ENCODE results near the gene MT4. TPM values are rescaled to one million over a fixed set of nuclear protein-coding genes. Genes with fewer than 3 reads are reported as not detected.

Gene MT4
- total and polyA plus RNA-seq, 7 experiments from 2014 or later, result not detected

GRCh38 chr16:56551796-56552738, 12.8 kb upstream of the MT4 start:
- Mint-ChIP-seq H3K9me3 (no peaks in the 10 kb centered on the region), H3K4me1 (peaks cover 7 to 14% (median 13%) of the 10 kb centered on the region in 7 donors), H3K4me3 (no peak overlapping the region), H3K27me3 (peaks cover 6 to 37% (median 16%) of the 10 kb centered on the region in 5 donors), H3K27ac (no peak overlapping the region), H3K36me3 (no peaks in the 10 kb centered on the region)
- ATAC-seq (no peak), DNase-seq (no peak)
- Histone ChIP-seq H3K9me3 (ENCODE audit: control insufficient read depth in 2 of 3, low read length in 3 of 3) (no peaks in the 10 kb centered on the region), H3K27ac (ENCODE audit: low read depth, low read length) (no peak overlapping the region), H3K4me1 (ENCODE audit: control insufficient read depth in 2 of 2, insufficient read depth in 2 of 2, low read length in 2 of 2) (peaks cover 11 to 12% of the 10 kb centered on the region in 2 donors), H3K36me3 (ENCODE audit: control insufficient read depth in 2 of 3, insufficient read depth in 3 of 3, low read length in 3 of 3) (no peaks in the 10 kb centered on the region), H3K27me3 (ENCODE audit: control insufficient read depth in 2 of 2, insufficient read depth in 2 of 2, low read length in 2 of 2) (no peaks in the 10 kb centered on the region), H3K4me3 (ENCODE audit: low read length) (no peak overlapping the region)
- ChIA-PET POLR2A (no interaction called here), CTCF (no interaction called here)
- intact Hi-C loops (cut with micrococcal nuclease), result no loop called here

- Histone ChIP-seq H3K4me3 (ENCODE audit: low read length) (no peak overlapping the region), H3K4me1 (ENCODE audit: control insufficient read depth in 2 of 2, insufficient read depth in 2 of 2, low read length in 2 of 2) (no peaks in the 10 kb centered on the region), H3K27me3 (ENCODE audit: control insufficient read depth in 2 of 2, insufficient read depth in 2 of 2, low read length in 2 of 2) (no peaks in the 10 kb centered on the region), H3K27ac (ENCODE audit: low read depth, low read length) (no peak overlapping the region), H3K36me3 (ENCODE audit: control insufficient read depth in 2 of 3, insufficient read depth in 3 of 3, low read length in 3 of 3) (no peaks in the 10 kb centered on the region), H3K9me3 (ENCODE audit: control insufficient read depth in 2 of 3, low read length in 3 of 3) (no peaks in the 10 kb centered on the region)
- no peak overlapping the region for H3K27ac Mint-ChIP-seq
- DNase-seq (no peak), ATAC-seq (no peak)
- ChIA-PET CTCF (no interaction called here), POLR2A (no interaction called here)
- H3K4me1 Mint-ChIP-seq, result no peaks in the 10 kb centered on the region
- H3K9me3 Mint-ChIP-seq, result no peaks in the 10 kb centered on the region
- intact Hi-C loops (cut with micrococcal nuclease), result no loop called here
- peaks cover 6 to 53% (median 21%) of the 10 kb centered on the region in 5 donors for H3K27me3 Mint-ChIP-seq
- no peak overlapping the region for H3K4me3 Mint-ChIP-seq
- H3K36me3 Mint-ChIP-seq, result no peaks in the 10 kb centered on the region
These were observed 10.4 kb upstream of the MT4 start for GRCh38 chr16:56554441-56554840.

DNA sequence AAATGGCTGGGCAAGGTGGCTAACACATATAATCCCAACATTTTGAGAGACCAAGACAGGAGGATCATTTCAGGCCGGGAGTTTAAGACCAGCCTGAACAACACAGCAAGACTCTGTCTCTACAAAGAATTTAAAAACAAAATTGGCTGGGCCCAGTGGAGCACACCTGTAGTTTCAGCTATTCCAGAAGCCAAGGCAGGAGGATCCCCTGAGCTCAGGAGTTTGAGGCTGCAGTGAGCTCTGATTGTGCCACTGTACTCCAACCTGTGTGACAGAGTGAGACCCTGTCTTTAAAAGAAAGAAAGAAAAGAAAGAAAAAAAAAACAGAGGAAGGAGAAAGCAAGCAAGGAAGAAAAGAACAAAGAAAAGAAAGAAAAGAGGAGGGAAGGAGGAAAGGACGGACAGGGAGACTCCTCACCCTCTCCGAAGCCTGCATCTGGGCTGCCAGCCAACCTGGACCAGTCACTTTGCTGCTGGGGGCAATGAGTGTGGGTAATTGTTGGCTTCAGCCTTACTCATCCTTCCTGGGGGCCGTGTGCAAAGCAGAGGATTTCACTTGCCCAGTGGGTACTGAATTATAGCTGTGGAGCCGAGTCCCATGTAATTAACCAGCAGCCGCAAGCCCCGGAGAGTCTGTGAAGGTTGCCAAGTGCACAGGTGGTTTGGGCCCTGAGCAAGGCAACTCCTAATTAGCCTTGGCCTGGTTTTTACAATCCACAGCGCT, 6.7 kb upstream of the MT4 start:
- H3K27me3 Mint-ChIP-seq, result peaks cover 4 to 61% (median 16%) of the 10 kb centered on the region in 5 donors
- no peaks in the 10 kb centered on the region for H3K4me1 ChIP-seq (ENCODE audit: control insufficient read depth in 2 of 2, insufficient read depth in 2 of 2, low read length in 2 of 2)
- no peaks in the 10 kb centered on the region for H3K36me3 ChIP-seq (ENCODE audit: control insufficient read depth in 2 of 3, insufficient read depth in 3 of 3, low read length in 3 of 3)
- no peaks in the 10 kb centered on the region for H3K36me3 Mint-ChIP-seq
- ChIA-PET CTCF (interaction anchor here (1.2 kb wide), 1 partner anchor 44 kb away, joined by 3 read pairs; no protein-coding TSS in a partner anchor), POLR2A (interaction anchor here (0.6 kb wide), 1 partner anchor 14 kb away, joined by 3 read pairs; no protein-coding TSS in a partner anchor)
- DNase-seq, result no peak
- no peak for ATAC-seq
- no peak overlapping the region for H3K4me3 ChIP-seq (ENCODE audit: low read length)
- no peak overlapping the region for H3K27ac ChIP-seq (ENCODE audit: low read depth, low read length)
- no peak overlapping the region for H3K27ac Mint-ChIP-seq
- no peaks in the 10 kb centered on the region for H3K27me3 ChIP-seq (ENCODE audit: control insufficient read depth in 2 of 2, insufficient read depth in 2 of 2, low read length in 2 of 2)
- H3K4me3 Mint-ChIP-seq, result no peak overlapping the region
- intact Hi-C loops (cut with micrococcal nuclease), result no loop called here
- H3K4me1 Mint-ChIP-seq, result no peaks in the 10 kb centered on the region
- no peaks in the 10 kb centered on the region for H3K9me3 Mint-ChIP-seq
- no peaks in the 10 kb centered on the region for H3K9me3 ChIP-seq (ENCODE audit: control insufficient read depth in 2 of 3, low read length in 3 of 3)

- CTCF ChIA-PET, result interaction anchor here (0.8 kb wide), 1 partner anchor 44 kb away, joined by 4 read pairs; no protein-coding TSS in a partner anchor
- no peak overlapping the region for H3K4me3 Mint-ChIP-seq
These were observed 5.8 kb upstream of the MT4 start for GRCh38 chr16:56559109-56559508.

GRCh38 chr16:56560447-56560846, 4.4 kb upstream of the MT4 start:
- Histone ChIP-seq H3K9me3 (ENCODE audit: control insufficient read depth in 2 of 3, low read length in 3 of 3) (no peaks in the 10 kb centered on the region), H3K4me1 (ENCODE audit: control insufficient read depth in 2 of 2, insufficient read depth in 2 of 2, low read length in 2 of 2) (no peaks in the 10 kb centered on the region), H3K36me3 (ENCODE audit: control insufficient read depth in 2 of 3, insufficient read depth in 3 of 3, low read length in 3 of 3) (no peaks in the 10 kb centered on the region), H3K27ac (ENCODE audit: low read depth, low read length) (no peak overlapping the region), H3K4me3 (ENCODE audit: low read length) (no peak overlapping the region), H3K27me3 (ENCODE audit: control insufficient read depth in 2 of 2, insufficient read depth in 2 of 2, low read length in 2 of 2) (no peaks in the 10 kb centered on the region)
- intact Hi-C loops (cut with micrococcal nuclease), result no loop called here
- no peaks in the 10 kb centered on the region for H3K4me1 Mint-ChIP-seq
- DNase-seq, result no peak
- no peak overlapping the region for H3K27ac Mint-ChIP-seq
- peaks cover 0 to 43% (median 5%) of the 10 kb centered on the region in 5 donors for H3K27me3 Mint-ChIP-seq
- CTCF ChIA-PET, result no interaction called here
- no peaks in the 10 kb centered on the region for H3K36me3 Mint-ChIP-seq
- no peak for ATAC-seq
- POLR2A ChIA-PET, result interaction anchor here (0.6 to 0.9 kb wide), 3 partner anchors 33 to 497 kb away, joined by 3 to 4 read pairs (median 3); no protein-coding TSS in a partner anchor
- H3K9me3 Mint-ChIP-seq, result no peaks in the 10 kb centered on the region
- no peak overlapping the region for H3K4me3 Mint-ChIP-seq

More at GRCh38 chr16:56559109-56559508, 5.8 kb upstream of the MT4 start:
- POLR2A ChIA-PET, result no interaction called here
- Mint-ChIP-seq H3K27ac (no peak overlapping the region), H3K36me3 (no peaks in the 10 kb centered on the region), H3K9me3 (no peaks in the 10 kb centered on the region), H3K27me3 (peaks cover 4 to 53% (median 9%) of the 10 kb centered on the region in 5 donors), H3K4me1 (no peaks in the 10 kb centered on the region)
- Histone ChIP-seq H3K9me3 (ENCODE audit: control insufficient read depth in 2 of 3, low read length in 3 of 3) (no peaks in the 10 kb centered on the region), H3K27ac (ENCODE audit: low read depth, low read length) (no peak overlapping the region), H3K4me1 (ENCODE audit: control insufficient read depth in 2 of 2, insufficient read depth in 2 of 2, low read length in 2 of 2) (no peaks in the 10 kb centered on the region), H3K36me3 (ENCODE audit: control insufficient read depth in 2 of 3, insufficient read depth in 3 of 3, low read length in 3 of 3) (no peaks in the 10 kb centered on the region), H3K4me3 (ENCODE audit: low read length) (no peak overlapping the region), H3K27me3 (ENCODE audit: control insufficient read depth in 2 of 2, insufficient read depth in 2 of 2, low read length in 2 of 2) (no peaks in the 10 kb centered on the region)
- intact Hi-C loops (cut with micrococcal nuclease), result no loop called here
- no peak for ATAC-seq
- no peak for DNase-seq

GRCh38 chr16:56561126-56561525, 3.7 kb upstream of the MT4 start:
- H3K4me3 ChIP-seq (ENCODE audit: low read length), result no peak overlapping the region
- POLR2A ChIA-PET, result interaction anchor here (0.9 to 1.0 kb wide), 2 partner anchors 13 to 34 kb away, joined by 4 to 5 read pairs; no protein-coding TSS in a partner anchor

More at GRCh38 chr16:56561126-56561525, 3.7 kb upstream of the MT4 start:
- Mint-ChIP-seq H3K36me3 (no peaks in the 10 kb centered on the region), H3K4me3 (no peak overlapping the region), H3K27ac (peak overlapping the region in 1 of 9 donors; percentile 52), H3K4me1 (peaks cover 0 to 1% (median 0%) of the 10 kb centered on the region in 7 donors), H3K27me3 (peaks cover 0 to 41% (median 5%) of the 10 kb centered on the region in 5 donors), H3K9me3 (no peaks in the 10 kb centered on the region)
- no peaks in the 10 kb centered on the region for H3K27me3 ChIP-seq (ENCODE audit: control insufficient read depth in 2 of 2, insufficient read depth in 2 of 2, low read length in 2 of 2)
- H3K36me3 ChIP-seq (ENCODE audit: control insufficient read depth in 2 of 3, insufficient read depth in 3 of 3, low read length in 3 of 3), result no peaks in the 10 kb centered on the region
- CTCF ChIA-PET, result no interaction called here
- no peaks in the 10 kb centered on the region for H3K4me1 ChIP-seq (ENCODE audit: control insufficient read depth in 2 of 2, insufficient read depth in 2 of 2, low read length in 2 of 2)
- H3K27ac ChIP-seq (ENCODE audit: low read depth, low read length), result no peak overlapping the region
- no peaks in the 10 kb centered on the region for H3K9me3 ChIP-seq (ENCODE audit: control insufficient read depth in 2 of 3, low read length in 3 of 3)
- no peak for DNase-seq
- intact Hi-C loops (cut with micrococcal nuclease), result no loop called here
- no peak for ATAC-seq
